Hematopoietic multipotent progenitor cell treated with erythropoietin and hydrocortisone succinate and interleukin-3 and kit ligand, for 4 days (in vitro differentiated cells): Measurements from ENCODE around the gene ANXA11.
A peak's percentile ranks its signal among the peaks of the same experiment; 100 is the strongest.
"Not testable (repeated sequence)": the region's sequence is repeated elsewhere in the genome, so short reads cannot be mapped to it uniquely, and the experiment has no call there.

Experiments
- DNase-seq: peaks from one replicate; pipeline ENCODE4 v3.0.0-alpha.2; 2015

The ANXA11 gene

DNA sequence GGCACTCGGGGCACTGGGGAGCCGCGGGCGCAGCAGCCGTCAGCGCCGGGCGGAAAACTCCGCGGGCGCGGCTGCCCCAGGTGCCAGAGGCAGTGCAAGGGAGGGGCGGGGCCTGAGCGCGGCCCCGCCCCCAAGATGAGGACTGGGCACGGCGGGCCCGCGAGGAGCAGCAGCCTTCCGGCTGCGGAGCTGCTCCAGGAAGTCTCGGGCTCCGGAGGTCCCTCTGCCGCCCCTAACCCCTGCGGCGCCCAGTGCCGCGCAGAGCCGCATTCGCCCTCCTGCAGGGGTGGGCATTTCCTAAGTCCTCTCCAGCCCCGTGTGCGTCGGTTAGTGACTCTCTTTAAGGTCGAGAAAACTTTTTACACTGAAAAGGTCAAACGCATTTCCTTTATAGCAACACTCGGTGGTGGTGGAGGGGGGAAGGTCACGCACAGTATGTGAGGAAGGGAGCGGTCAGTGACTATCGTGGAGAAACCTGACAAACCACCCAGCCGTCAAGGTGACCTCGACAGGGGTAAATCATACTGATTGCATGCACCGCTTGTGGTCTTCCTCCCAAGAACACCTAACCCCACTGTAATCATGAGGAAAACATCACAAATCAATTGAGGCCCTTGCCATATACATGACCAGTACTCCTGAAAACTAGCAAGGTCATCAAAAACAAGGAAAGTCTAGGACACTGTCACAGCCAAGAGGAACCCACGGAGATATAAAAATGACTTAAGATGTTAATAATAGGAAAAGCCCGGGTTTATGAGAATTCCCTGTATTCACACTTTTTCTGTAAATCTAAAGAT, at the start of gene ANXA11:
Gene ANXA11, minus strand, starts transcription at position 61 of the 800 bp plus-strand sequence. CDS start 32,676 bp downstream, outside the sequence.
- DNase-seq = peak; percentile 94

DNA sequence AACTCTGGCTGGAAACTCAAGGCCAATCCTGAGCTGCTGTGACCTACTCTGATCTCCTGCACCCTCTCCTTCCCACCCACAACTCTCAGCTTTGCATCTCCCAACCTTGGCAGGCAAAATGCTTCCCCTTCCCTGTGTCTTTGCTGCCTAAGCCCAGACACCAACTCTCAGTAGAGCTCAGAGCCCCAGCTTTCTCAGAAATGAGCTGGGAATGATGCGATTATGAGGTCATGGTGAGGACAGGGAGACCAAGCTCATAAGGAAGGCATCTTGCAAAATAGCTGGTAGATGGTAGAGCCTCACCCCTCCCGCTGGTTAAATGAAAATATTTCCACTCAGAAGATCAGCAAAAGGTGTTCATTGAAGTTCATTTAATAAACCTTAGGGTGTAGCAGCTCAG, 49.4 kb upstream of the ANXA11 start:
- not testable (repeated sequence) for DNase-seq

DNA sequence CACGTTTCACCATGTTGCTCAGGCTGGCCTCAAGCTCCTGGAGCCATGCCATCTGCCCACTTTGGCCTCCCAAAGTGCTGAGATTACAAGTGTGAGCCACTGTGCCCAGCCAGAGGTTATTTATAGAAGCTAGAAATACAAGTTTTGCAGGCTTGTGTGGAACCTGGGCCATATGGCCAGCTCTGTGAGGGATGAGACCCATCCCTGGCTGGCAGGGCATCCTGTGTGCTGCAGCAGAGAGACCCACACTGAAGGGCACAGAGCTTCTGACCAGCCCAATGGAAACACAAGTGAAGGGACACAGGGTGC, 48.6 kb upstream of the ANXA11 start:
- not testable (repeated sequence) for DNase-seq

DNA sequence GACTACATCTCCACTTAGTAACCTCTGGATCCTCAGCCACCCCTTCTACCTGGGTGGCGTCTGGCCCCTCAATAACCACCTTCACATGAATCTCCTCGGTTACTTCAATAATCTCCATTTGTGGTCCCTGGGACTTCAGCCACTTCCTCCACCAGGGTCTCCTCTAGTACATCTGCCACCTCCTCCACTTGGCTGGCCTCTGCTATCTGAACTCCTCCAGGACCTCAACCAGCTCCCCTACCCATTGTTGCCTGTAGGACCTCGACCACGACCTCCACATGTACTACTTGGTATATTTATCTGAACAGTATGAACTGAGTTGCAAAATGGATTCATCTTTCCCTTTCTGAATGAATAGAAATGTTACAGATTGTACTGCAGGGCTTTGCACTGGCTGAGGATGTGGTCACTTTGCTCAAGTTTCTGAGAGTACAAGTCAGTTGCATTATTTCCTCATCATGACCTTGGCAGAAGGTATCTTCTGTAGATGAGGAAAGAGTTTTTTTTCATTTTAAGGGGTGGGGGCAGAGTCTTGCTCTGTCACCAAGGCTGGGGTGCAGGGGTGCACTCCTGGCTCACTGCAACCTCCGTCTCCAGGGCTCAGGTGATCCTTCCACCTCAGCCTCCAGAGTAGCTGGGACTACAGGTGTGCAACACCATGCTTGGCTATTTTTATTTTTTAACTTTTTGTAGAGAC, 48.1 kb upstream of the ANXA11 start:
- peak; percentile 65 for DNase-seq

DNA sequence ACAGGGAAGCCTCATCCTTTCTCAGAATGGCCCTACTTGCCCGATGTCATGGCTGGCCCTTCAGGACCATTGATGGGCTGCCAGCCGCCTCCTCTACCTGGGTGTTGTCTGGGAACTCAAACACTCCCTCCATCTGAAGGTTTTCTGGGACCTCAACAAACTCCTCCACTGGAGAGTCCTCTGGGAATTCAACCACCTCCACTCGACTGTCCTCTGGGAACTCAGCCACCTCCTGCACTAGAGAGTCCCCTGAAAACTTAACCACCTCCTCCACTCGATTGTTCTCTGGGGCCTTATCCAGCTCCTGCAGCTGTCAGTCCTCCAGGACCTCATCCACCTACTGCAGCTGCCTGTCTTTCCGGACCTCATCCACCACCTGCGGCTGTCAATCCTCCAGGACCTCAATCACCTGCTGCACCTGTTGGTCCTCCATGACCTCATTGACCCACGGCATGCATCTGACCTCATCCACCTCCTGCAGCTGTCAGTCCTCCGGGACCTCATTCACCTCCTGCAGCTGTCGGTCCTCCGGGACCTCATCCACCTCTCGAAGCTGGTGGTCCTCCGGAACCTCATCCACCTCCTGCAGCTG, 47.1 kb upstream of the ANXA11 start:
- DNase-seq = no peak

DNA sequence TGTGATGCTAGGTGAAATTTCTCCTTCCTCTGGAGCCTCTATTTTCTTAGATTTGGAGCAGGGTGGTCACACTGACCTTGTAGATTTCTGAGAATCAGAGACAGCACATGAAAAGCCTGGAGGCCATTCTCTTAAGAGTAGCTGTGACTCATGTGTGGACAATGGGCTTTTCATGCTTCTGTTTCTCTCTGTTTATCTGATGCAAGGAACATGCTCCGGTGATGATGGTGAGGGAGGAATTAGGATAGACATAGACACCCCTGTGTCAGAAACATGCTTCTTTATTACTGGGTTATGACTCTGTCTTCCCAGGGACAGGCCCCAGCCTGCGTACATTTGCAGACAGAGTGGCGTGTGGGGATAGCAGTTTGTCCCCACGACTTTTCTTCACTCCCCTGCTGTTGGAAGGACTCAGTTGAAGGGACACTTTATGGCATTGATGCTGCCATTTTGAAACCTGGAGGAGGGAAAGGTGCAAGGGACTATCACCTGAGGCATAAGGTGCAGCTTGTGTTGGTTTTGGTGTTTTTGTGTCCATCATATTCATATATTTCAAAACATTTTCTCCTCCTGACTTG, 46.5 kb upstream of the ANXA11 start:
- not testable (repeated sequence) for DNase-seq

DNA sequence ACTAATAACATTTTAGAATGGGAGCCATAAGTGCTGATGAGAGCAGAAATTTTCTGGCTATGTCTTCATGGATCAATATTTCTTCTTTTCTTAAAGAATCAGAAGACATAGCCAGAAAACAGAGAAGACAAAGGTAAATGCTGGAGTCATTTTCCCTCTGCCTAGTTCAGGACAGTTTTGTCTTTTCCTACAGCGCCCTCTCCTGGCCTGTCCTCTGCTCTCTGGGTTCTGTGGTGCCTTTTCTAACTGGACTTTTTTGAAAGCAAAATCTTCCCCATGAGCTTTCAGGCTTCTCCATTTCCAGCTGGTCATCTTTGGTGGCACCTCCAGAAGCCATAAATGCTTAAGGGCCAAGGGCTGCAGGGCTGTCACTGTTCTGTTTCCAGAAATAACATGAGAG, 45.1 kb upstream of the ANXA11 start:
- not testable (repeated sequence) for DNase-seq

DNA sequence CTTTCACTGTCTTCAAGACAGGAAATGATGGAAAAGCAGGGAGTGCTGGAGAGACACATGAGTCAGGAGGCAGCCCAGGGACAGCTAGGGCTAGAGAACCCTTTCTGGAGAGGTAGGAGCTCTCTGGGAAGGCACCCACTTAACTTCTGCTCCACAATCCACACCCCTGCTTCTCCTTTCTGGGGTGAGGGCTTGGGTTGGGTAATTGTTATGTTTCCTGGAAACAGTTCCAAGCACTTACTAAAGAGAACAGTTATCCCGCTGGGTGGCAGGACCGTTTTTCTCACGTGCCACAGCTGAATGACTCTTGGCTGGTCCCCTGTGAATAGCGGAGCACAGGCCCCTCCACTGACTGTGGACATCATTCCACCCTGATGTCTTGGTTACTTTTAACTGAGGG, 44.6 kb upstream of the ANXA11 start:
- DNase-seq = not testable (repeated sequence)

DNA sequence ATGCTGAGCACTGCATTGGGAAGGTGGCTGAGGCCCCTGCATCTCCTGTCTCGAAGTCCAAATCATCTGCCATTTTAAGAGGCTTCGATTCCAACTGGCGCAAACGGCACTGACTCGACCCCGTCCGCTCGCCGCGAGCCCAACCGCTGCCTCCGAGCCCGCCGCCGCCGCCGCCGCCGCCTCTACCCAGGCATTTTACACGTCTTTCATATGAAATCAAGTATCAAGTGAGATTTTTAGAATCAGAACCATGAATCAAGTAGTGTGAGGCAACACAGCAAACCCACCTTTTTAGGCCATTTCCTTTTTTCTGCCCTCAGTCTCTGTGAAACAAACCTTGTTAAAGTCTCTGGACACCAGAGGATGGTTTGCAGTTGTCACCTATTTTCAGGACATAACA, 42.3 kb upstream of the ANXA11 start:
- not testable (repeated sequence) for DNase-seq

DNA sequence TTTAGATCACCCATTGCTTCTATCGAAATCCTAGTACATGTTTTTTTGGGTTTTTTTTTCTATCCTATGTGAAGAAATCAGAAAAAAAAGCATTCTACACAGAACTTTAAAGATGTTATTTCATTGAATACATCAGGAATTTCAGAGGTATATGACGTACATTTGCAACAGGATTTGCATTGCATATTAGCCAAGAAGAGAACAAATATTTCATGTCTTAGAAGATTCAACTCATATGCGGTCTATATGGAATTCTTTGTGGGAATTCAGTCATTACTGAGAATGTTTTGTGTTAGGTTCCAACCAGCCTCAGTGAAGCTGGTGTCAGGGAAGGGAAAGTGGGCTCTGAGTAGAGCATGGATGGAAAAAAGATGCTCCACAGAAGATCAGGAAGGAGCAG, 39.0 kb upstream of the ANXA11 start:
- not testable (repeated sequence) for DNase-seq

DNA sequence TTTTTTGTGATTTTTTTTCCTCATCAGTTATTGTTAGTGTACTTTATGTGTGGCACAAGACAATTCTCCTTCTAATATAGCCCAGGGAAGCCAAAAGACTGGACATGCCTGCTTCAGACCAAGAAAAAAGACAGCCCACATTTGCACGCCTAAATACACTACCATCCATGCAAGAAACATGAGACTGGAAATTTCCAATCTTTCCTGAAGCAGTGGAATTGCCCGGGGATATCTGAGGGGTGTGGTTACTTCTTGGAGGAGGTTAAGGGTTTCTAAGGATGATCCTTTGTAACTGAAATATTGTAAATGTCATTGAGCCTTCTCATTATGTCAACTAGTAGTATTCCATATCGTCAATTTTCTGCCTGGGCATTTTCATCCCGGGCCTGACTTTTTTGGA, 37.0 kb upstream of the ANXA11 start:
- DNase-seq = not testable (repeated sequence)

DNA sequence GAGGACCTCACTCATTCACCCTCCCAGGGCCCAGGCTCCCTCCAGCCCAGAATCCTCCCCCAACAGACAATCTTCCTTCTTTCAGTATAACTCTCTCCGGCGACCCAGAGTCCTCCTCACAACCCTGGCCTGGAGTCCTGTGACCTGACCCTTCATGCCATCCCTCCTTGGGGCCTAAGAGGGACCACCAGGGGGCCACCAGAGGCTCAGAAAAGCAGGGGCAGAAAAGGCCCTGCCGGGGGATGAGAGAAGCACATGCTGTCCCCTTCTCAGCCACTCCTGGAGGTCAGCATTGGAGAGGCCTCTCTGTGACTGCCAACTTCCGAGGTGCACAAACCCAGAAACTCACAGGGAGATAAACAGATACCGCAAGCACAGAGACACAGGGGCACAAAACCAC, 31.1 kb upstream of the ANXA11 start:
- DNase-seq = not testable (repeated sequence)

DNA sequence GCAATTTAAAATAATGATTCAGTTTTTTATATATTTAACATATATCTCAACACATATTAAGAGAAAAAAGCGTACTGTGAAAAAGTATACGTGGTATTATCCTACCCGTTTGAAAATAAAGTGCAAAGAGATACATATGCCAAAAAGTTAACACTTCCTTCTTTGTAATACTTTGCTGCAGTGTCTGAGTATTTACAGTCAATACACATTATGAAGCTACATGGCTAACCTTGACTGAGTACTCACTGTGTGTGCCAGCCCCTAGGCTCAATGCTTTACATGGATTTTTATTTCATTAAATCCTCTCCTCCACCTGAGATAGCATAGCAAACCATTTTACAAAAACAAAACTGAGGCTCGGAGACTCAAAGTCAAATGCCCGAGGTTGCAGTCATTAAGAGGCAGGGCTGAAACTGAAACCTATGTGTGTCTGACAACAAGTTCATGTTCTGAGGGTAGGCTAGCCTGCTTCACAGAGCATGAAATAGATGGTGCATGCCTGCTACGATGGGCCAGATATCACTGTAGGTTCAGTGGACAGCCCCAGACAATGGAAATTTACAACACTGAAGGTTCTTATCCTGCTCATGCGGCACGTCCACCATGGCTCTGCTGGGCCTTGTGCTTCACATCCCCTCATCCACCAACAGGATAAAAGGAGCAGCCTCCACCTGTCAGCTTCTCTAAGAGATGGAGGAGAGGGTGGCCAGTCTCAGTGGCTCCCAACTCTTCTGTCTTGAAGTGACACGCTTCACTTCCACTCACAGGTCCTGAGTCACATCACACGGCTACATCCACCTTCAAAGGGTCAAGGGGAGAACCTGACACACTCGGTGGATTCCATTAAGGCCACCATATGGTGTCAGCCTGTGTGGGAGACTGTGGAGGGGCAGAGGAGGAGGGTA, 29.2 kb upstream of the ANXA11 start:
- DNase-seq = not testable (repeated sequence)

DNA sequence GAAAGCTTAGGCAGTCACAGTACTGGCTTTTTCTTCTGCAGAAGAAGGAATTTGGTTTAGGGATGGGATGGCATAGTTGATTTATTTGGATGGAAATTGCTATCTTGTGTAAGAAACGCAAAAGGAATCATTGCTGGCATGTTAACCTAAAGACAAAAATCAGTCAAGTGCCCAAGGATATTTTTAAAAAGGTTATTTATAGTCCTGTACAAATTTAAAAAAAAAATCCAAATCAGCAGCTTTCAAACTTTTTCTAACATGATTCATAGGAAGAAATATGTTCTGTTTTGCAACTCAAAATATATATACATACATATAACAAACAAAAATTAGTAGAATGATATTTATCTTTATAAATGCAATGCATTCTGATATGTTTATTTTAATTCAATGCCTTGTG, 28.5 kb upstream of the ANXA11 start:
- not testable (repeated sequence) for DNase-seq

DNA sequence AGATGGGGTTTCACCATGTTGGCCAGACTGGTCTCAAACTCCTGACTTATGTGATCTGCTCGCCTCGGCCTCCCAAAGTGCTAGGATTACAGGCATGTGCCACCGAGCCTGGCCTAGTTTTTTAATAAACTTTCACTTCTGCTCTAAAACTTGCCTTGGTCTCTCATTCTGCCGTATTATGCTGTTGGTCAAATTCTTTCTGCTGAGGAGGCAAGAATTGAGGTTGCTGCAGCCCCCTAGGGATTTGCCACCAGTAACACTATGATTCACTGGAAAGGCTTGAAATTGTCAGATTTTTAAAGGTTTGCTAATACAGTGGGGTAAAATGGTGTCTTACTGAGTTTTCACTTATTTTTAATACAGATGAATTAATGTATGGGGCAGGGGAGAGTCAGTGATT, 21.4 kb upstream of the ANXA11 start:
- DNase-seq = not testable (repeated sequence)

DNA sequence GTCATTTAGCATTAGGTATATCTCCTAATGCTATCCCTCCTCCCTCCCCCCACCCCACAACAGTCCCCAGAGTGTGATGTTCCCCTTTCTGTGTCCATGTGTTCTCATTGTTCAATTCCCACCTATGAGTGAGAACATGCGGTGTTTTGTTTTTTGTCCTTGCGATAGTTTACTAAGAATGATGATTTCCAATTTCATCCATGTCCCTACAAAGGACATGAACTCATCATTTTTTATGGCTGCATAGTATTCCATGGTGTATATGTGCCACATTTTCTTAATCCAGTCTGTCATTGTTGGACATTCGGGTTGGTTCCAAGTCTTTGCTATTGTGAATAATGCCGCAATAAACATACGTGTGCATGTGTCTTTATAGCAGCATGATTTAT, 17.7 kb upstream of the ANXA11 start:
- DNase-seq = not testable (repeated sequence)

DNA sequence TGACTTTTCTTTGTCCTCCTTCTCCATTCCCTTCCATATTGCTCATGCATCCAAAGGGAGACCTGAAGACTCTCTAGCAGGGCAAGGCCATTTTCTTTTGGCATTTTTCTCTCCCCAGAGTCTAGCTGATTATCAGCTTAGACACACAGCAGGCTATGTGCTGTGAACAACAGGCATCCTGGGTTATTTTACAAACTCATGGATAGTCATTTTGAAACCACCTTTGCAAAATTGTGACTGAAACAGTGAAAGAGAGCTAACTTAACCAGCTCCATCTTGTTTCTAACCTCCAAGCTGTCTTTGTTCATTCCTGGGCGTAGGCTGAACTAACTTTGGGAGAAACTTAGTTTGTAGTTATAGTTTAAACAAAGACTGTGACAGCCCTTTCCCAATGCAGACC, 13.5 kb upstream of the ANXA11 start:
- not testable (repeated sequence) for DNase-seq

DNA sequence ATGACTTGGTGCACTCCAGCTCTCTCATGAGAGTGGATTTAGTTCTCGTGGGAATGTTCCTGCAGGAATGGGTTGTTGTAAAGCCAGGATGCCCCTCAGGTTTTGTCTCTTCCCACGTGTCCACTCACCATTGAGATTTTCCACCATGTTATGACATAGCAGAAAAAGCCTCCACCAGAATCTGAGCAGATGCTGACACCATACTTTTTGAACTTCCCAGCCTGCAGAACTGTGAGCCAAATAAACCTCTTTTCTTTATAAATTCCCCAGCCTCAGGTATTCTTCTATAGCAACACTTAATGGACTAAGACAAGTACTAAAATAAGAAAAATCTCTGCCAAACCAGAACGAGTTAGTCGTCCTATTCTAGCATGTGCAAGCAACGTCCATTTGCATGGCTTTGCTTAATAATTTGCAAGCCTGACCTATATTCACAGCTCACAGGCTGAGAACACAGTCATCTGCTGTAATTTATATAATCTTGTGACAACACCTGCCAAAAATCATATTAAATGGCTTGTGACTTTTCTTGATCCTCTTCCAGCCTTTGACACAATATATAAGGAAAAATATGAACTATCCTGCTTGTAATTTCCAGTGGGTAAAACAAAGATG, 9.1 kb upstream of the ANXA11 start:
- not testable (repeated sequence) for DNase-seq

DNA sequence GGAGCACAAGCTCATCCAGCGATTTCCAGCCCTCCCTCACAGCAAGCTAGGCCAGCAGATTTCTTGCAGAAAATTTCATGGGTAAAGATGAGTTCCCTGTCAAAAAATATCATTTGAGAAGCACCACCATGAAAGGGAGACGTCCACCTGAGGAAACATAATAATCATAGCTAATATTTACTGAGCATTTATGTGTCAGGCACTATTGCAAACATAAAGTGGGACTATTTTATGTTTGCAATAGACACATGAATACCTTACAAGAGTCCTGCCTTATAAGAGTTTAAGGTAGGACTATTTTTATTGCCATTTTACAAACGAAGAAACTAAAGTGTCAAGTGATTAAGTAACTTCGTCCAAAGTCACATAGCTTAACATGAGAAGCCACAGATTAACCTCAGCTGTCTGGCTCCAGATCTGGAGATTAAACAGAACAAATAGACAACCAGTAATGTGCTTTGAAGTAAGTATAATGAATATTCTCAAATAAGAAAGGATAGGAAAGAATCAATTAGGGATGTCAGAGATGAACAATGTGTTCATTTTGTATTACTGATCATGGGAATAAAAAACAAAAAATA, 7.3 kb upstream of the ANXA11 start:
- peak; percentile 37 for DNase-seq

DNA sequence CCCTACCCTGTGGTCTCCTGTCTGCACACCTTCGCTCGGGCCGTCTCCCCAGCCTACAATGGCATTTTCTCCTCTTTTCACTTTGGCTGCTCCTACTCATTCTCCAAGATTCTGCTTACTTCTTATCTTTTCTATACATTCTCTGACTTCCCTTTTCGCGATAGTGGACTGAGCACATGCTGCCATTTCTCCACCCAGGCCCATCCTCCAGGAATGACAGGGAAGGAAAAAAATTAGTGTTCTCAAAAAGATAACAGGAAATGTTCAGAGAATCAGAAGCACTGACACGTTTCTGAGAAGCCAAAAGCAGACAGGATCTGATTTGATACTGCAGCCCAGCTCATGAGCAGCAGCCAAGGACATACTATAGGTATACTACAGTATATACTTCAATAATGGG, 6.4 kb upstream of the ANXA11 start:
- DNase-seq = no peak

DNA sequence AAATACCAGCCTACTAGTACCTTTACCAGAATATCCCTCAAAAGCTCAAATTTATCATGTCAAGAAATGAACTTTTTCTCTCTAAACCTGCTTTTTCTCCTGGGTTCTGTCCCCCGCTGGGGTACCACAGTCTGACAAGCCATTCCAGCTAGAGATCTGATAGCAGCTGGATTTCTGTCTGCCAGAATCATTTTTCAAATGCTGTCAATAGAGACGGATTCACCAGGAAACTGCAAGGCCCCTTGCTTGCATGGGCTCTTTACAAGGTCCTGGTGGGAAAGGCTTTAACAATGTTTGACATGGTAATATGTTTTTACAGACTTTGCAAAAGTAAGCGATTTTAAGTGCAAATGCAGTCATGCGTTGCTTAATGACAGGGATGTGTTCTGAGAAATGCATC, 4.9 kb upstream of the ANXA11 start:
- no peak for DNase-seq
